Naive thymus-derived CD8-positive, alpha-beta T cell (primary cell): Measurements from ENCODE around the gene CTSC. TPM values are rescaled to one million over a fixed set of nuclear protein-coding genes. Genes with fewer than 3 reads are reported as not detected.

Experiments
- ATAC-seq, 2 donors: fragments of 150-1000 bp; cut with Tn5 transposase in 1 of 2; sonication (Bioruptor Pico), chemical (Tn5 transposase) in 1 of 2; 1 replicate in 1 of 2; 2 replicates in 1 of 2; pipeline ENCODE4 v1.10.0; 2021; ENCODE audit warnings: mild to moderate bottlenecking in 2 of 2, moderate library complexity in 2 of 2
- POLR2A ChIA-PET: fragments of 350-600 bp; sonication (Branson Sonifier 250); formaldehyde crosslinking; loops from one replicate; lab custom pipeline; 2021; ENCODE audit warnings: antibody characterized with exemption; lab: Charles Lee
- DNase-seq, 10 donors: peaks; one replicate each; pipeline versions ENCODE4 v3.0.0 to v3.0.0-alpha.2; 2020 to 2022
- H3K27ac Mint-ChIP-seq, 10 donors: one replicate each; pipeline ENCODE4 v1.8.0; 2020 to 2022; ENCODE audit warnings: mild to moderate bottlenecking in 10 of 10, mixed read lengths in 10 of 10, moderate library complexity in 4 of 10, inconsistent platforms in 1 of 10
- H3K27me3 Mint-ChIP-seq, 5 donors: one replicate each; pipeline ENCODE4 v1.8.0; 2021 to 2022; ENCODE audit warnings: mixed read lengths in 5 of 5
- H3K36me3 Mint-ChIP-seq, 3 donors: one replicate each; pipeline ENCODE4 v1.8.0; 2020 to 2022; ENCODE audit warnings: mixed read lengths in 3 of 3, mild to moderate bottlenecking in 2 of 3, inconsistent platforms in 1 of 3
- H3K4me1 Mint-ChIP-seq, 4 donors: one replicate each; pipeline ENCODE4 v1.8.0; 2021 to 2022; ENCODE audit warnings: mixed read lengths in 4 of 4
- H3K4me3 Mint-ChIP-seq, 10 donors: one replicate each; pipeline ENCODE4 v1.8.0; 2020 to 2022; ENCODE audit warnings: mild to moderate bottlenecking in 10 of 10, mixed read lengths in 10 of 10, moderate library complexity in 6 of 10, inconsistent platforms in 1 of 10
- H3K9me3 Mint-ChIP-seq, 9 donors: one replicate each; pipeline ENCODE4 v1.8.0; 2020 to 2022; ENCODE audit warnings: mixed read lengths in 9 of 9, mild to moderate bottlenecking in 3 of 9, inconsistent platforms in 1 of 9, moderate library complexity in 1 of 9
- polyA plus RNA-seq, 3 donors: library from polyadenylated mRNA; unstranded; fragments of 300-500 nt; fragmentation: Illumina TruSeq; gene quantifications; one replicate each; pipeline ENCODE4 v1.2.3, GENCODE V29; 2021
- total RNA-seq, 8 experiments: library from RNA in 2 of 8; stranded (reverse) in 2 of 8; gene quantifications; one replicate each; pipeline ENCODE4 v1.2.3 and lab custom pipeline; 2021 to 2026

CTSC gene
- total and polyA plus RNA-seq, 5 experiments from 2014 or later: 37.3 to 166 (median 88.7) TPM

GRCh38 chr11:88345949-88346348 is 8.4 kb upstream of the CTSC start:
- POLR2A ChIA-PET: no interaction called here
- H3K27ac Mint-ChIP-seq: no peak overlapping the region
- no peak overlapping the region for H3K4me3 Mint-ChIP-seq
- peaks cover 0 to 1% (median 0%) of the 10 kb centered on the region in 9 donors for H3K9me3 Mint-ChIP-seq
- ATAC-seq: no peak
- no peaks in the 10 kb centered on the region for H3K27me3 Mint-ChIP-seq
- peaks cover 1 to 26% (median 15%) of the 10 kb centered on the region in 4 donors for H3K4me1 Mint-ChIP-seq
- no peak for DNase-seq
- peaks cover 0 to 2% (median 0%) of the 10 kb centered on the region in 3 donors for H3K36me3 Mint-ChIP-seq

GRCh38 chr11:88345408-88345807 is 7.9 kb upstream of the CTSC start:
- ATAC-seq: no peak
- Mint-ChIP-seq H3K4me1 (peaks cover 1 to 27% (median 17%) of the 10 kb centered on the region in 4 donors), H3K4me3 (peak overlapping the region in 2 of 10 donors; percentile 5 to 44), H3K27ac (peak overlapping the region in 2 of 10 donors; percentile 38 to 47), H3K36me3 (peaks cover 0 to 2% (median 0%) of the 10 kb centered on the region in 3 donors), H3K27me3 (no peaks in the 10 kb centered on the region), H3K9me3 (peaks cover 0 to 1% (median 0%) of the 10 kb centered on the region in 9 donors)
- DNase-seq: no peak
- POLR2A ChIA-PET: no interaction called here

GRCh38 chr11:88344869-88345268 is 7.3 kb upstream of the CTSC start:
- H3K27ac Mint-ChIP-seq: peak overlapping the region in 1 of 10 donors; percentile 16
- H3K9me3 Mint-ChIP-seq: peaks cover 0 to 1% (median 0%) of the 10 kb centered on the region in 9 donors
- no peaks in the 10 kb centered on the region for H3K27me3 Mint-ChIP-seq
- no peak for ATAC-seq
- POLR2A ChIA-PET: no interaction called here
- peaks cover 3 to 33% (median 21%) of the 10 kb centered on the region in 4 donors for H3K4me1 Mint-ChIP-seq
- no peak for DNase-seq
- H3K36me3 Mint-ChIP-seq: peaks cover 0 to 2% (median 0%) of the 10 kb centered on the region in 3 donors
- no peak overlapping the region for H3K4me3 Mint-ChIP-seq

- Mint-ChIP-seq H3K36me3 (no peaks in the 10 kb centered on the region), H3K27me3 (no peaks in the 10 kb centered on the region), H3K9me3 (peaks cover 0 to 1% (median 0%) of the 10 kb centered on the region in 9 donors), H3K4me1 (peaks cover 7 to 51% (median 39%) of the 10 kb centered on the region in 4 donors), H3K4me3 (no peak overlapping the region), H3K27ac (peak overlapping the region in 4 of 10 donors; percentile 22 to 80 (median 40))
- POLR2A ChIA-PET: no interaction called here
- ATAC-seq (no peak), DNase-seq (peak in 3 of 10 donors; percentile 8 to 10 (median 10))
Measured at GRCh38 chr11:88341522-88342251, 4.2 kb upstream of the CTSC start.

GRCh38 chr11:88340366-88340935 is 2.9 kb upstream of the CTSC start:
- POLR2A ChIA-PET: no interaction called here
- H3K4me3 Mint-ChIP-seq: peak overlapping the region in 1 of 10 donors; percentile 46
- H3K9me3 Mint-ChIP-seq: no peaks in the 10 kb centered on the region
- ATAC-seq (no peak), DNase-seq (no peak)
- peak overlapping the region in 7 of 10 donors; percentile 15 to 97 (median 33) for H3K27ac Mint-ChIP-seq
- H3K36me3 Mint-ChIP-seq: no peaks in the 10 kb centered on the region
- H3K27me3 Mint-ChIP-seq: no peaks in the 10 kb centered on the region
- peaks cover 9 to 57% (median 46%) of the 10 kb centered on the region in 4 donors for H3K4me1 Mint-ChIP-seq

GRCh38 chr11:88337987-88338668 is 592 bp upstream of the CTSC start:
- Mint-ChIP-seq H3K36me3 (peaks cover 0 to 14% (median 14%) of the 10 kb centered on the region in 3 donors), H3K4me1 (peaks cover 11 to 63% (median 55%) of the 10 kb centered on the region in 4 donors), H3K4me3 (peak overlapping the region; percentile 89 to 100 (median 99)), H3K27me3 (no peaks in the 10 kb centered on the region), H3K9me3 (no peaks in the 10 kb centered on the region), H3K27ac (peak overlapping the region; percentile 92 to 99 (median 97))
- ATAC-seq (peak; percentile 43 to 55), DNase-seq (peak in 9 of 10 donors; percentile 14 to 64 (median 36))
- POLR2A ChIA-PET: interaction anchor here (0.6 to 2.3 kb wide), 6 partner anchors 10 to 516 kb away, joined by 3 to 16 read pairs (median 4); no protein-coding TSS in a partner anchor

- Mint-ChIP-seq H3K27me3 (no peaks in the 10 kb centered on the region), H3K27ac (peak overlapping the region in 5 of 10 donors; percentile 36 to 97 (median 73)), H3K4me3 (peak overlapping the region; percentile 89 to 100 (median 99)), H3K9me3 (no peaks in the 10 kb centered on the region), H3K4me1 (peaks cover 15 to 78% (median 65%) of the 10 kb centered on the region in 4 donors), H3K36me3 (peaks cover 7 to 39% (median 37%) of the 10 kb centered on the region in 3 donors)
- DNase-seq (no peak), ATAC-seq (no peak)
- POLR2A ChIA-PET: interaction anchor here (0.7 kb wide), 2 partner anchors 10 to 176 kb away, joined by 3 to 9 read pairs; no protein-coding TSS in a partner anchor
Measured at GRCh38 chr11:88335284-88335683, 2.3 kb downstream of the CTSC start.

GRCh38 chr11:88333862-88334261 is 3.7 kb downstream of the CTSC start:
- H3K4me3 Mint-ChIP-seq: peak overlapping the region in 1 of 10 donors; percentile 11
- peak overlapping the region in 1 of 10 donors; percentile 27 for H3K27ac Mint-ChIP-seq
- ATAC-seq (no peak), DNase-seq (no peak)
- H3K9me3 Mint-ChIP-seq: no peaks in the 10 kb centered on the region
- peaks cover 13 to 78% (median 63%) of the 10 kb centered on the region in 4 donors for H3K4me1 Mint-ChIP-seq
- H3K27me3 Mint-ChIP-seq: no peaks in the 10 kb centered on the region
- POLR2A ChIA-PET: no interaction called here
- peaks cover 7 to 53% (median 48%) of the 10 kb centered on the region in 3 donors for H3K36me3 Mint-ChIP-seq

- peak overlapping the region in 1 of 10 donors; percentile 5 for H3K4me3 Mint-ChIP-seq
- peaks cover 7 to 63% (median 55%) of the 10 kb centered on the region in 3 donors for H3K36me3 Mint-ChIP-seq
- peak overlapping the region in 1 of 10 donors; percentile 7 for H3K27ac Mint-ChIP-seq
- H3K4me1 Mint-ChIP-seq: peaks cover 10 to 80% (median 61%) of the 10 kb centered on the region in 4 donors
- no peaks in the 10 kb centered on the region for H3K9me3 Mint-ChIP-seq
- DNase-seq: no peak
- H3K27me3 Mint-ChIP-seq: no peaks in the 10 kb centered on the region
- POLR2A ChIA-PET: no interaction called here
- ATAC-seq: no peak
Measured at GRCh38 chr11:88332851-88333250, 4.7 kb downstream of the CTSC start.

GRCh38 chr11:88330826-88331428 is 6.6 kb downstream of the CTSC start:
- Mint-ChIP-seq H3K27ac (peak overlapping the region in 4 of 10 donors; percentile 1 to 68 (median 26)), H3K27me3 (no peaks in the 10 kb centered on the region), H3K4me1 (peaks cover 10 to 92% (median 69%) of the 10 kb centered on the region in 4 donors), H3K4me3 (peak overlapping the region in 1 of 10 donors; percentile 15), H3K36me3 (peaks cover 7 to 80% (median 64%) of the 10 kb centered on the region in 3 donors), H3K9me3 (no peaks in the 10 kb centered on the region)
- POLR2A ChIA-PET: no interaction called here
- ATAC-seq: no peak
- no peak for DNase-seq

- POLR2A ChIA-PET: interaction anchor here (0.6 kb wide), 1 partner anchor 386 kb away, joined by 6 read pairs; no protein-coding TSS in a partner anchor
- Mint-ChIP-seq H3K4me3 (peak overlapping the region in 3 of 10 donors; percentile 41 to 66 (median 60)), H3K9me3 (no peaks in the 10 kb centered on the region), H3K27ac (peak overlapping the region in 5 of 10 donors; percentile 43 to 68 (median 49)), H3K4me1 (peaks cover 14 to 92% (median 69%) of the 10 kb centered on the region in 4 donors), H3K27me3 (no peaks in the 10 kb centered on the region), H3K36me3 (peaks cover 7 to 89% (median 66%) of the 10 kb centered on the region in 3 donors)
- ATAC-seq: no peak
- no peak for DNase-seq
Measured at GRCh38 chr11:88329563-88330250, 7.8 kb downstream of the CTSC start.
